ENCODE data around the gene DIP2A. TPM values are rescaled to one million over a fixed set of nuclear protein-coding genes. Genes with fewer than 3 reads are reported as not detected.

DIP2A gene
- total and polyA plus RNA-seq, 2 of the 13 experiments (the other 11 are each of a cell fraction or from before 2014, with no cell fraction given), result 18.5 to 37.6 TPM

DNA sequence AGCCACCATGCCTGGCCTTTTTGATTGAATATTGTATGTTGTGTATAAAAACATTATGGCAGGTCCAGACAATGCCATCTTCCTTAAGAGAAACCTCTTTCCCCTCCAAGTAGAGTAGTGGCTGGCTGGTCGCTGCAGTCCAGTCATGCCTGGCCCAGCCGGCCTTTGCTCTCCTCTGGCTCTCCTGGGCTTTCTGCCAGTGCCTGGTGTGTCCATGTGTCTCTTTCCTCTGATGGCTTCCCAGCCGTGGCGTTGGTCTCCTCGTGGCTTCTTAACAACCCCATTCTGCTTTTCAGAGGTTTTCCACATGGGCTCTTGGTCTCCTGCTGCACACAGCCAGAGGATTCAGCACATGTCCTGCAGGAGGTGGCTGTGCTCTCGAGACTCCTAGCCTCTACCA, 58.7 kb downstream of the DIP2A start (continued):
- TF ChIP-seq, protein P1, sequence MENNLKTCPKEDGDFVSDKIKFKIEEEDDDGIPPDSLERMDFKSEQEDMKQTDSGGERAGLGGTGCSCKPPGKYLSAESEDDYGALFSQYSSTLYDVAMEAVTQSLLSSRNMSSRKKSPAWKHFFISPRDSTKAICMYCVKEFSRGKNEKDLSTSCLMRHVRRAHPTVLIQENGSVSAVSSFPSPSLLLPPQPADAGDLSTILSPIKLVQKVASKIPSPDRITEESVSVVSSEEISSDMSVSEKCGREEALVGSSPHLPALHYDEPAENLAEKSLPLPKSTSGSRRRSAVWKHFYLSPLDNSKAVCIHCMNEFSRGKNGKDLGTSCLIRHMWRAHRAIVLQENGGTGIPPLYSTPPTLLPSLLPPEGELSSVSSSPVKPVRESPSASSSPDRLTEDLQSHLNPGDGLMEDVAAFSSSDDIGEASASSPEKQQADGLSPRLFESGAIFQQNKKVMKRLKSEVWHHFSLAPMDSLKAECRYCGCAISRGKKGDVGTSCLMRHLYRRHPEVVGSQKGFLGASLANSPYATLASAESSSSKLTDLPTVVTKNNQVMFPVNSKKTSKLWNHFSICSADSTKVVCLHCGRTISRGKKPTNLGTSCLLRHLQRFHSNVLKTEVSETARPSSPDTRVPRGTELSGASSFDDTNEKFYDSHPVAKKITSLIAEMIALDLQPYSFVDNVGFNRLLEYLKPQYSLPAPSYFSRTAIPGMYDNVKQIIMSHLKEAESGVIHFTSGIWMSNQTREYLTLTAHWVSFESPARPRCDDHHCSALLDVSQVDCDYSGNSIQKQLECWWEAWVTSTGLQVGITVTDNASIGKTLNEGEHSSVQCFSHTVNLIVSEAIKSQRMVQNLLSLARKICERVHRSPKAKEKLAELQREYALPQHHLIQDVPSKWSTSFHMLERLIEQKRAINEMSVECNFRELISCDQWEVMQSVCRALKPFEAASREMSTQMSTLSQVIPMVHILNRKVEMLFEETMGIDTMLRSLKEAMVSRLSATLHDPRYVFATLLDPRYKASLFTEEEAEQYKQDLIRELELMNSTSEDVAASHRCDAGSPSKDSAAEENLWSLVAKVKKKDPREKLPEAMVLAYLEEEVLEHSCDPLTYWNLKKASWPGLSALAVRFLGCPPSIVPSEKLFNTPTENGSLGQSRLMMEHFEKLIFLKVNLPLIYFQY (CRISPR knock-in tag; IDR thresholded peaks at IDR 0.05; ENCODE audit: borderline replicate concordance), result no peak
- no peak for TF ChIP-seq ZNF644 (CRISPR knock-in tag; IDR thresholded peaks at IDR 0.05; ENCODE audit: low read depth)
- no peak for TF ChIP-seq LCORL (IDR thresholded peaks at IDR 0.05)
- TF ChIP-seq LCORL (CRISPR knock-in tag; IDR thresholded peaks at IDR 0.05), result no peak

DNA sequence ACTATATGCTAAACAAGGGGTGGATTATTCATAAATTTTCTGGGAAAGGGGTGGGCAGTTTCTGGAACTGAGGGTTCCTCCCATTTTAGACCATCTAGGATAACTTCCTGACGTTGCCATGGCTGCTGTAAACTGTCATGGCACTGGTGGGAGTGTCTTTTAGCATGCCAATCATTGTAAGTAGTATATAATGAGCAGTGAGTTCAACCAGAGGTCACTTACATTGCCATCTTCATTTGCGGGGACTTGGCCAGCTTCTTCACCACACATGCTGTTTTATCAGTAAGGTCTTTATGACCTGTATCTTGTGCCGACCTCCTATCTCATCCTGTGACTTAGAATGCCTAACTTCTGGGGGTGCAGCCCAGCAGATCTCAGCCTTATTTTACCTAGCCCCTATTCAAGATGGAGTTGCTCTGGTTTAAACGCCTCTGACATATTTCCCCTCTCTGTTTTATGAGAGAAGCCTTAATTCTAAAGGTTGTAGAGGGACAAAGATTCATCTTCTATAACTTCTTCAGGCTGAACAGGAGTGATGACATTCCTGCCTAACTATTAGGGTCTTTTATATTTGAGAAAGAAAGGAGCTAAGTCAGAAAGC, 60.4 kb downstream of the DIP2A start:
- Histone ChIP-seq H3K4me2 (ENCODE audit: low read depth, low read length) (no peak overlapping the region), H3K9ac (ENCODE audit: insufficient read depth, low read depth, low read length) (no peak overlapping the region), H3K4me3 (replicated peaks in 1 of 3; ENCODE audit: insufficient read depth in 1 of 3, low read depth in 2 of 3, low read length in 3 of 3) (no peak overlapping the region), H3K4me1 (ENCODE audit: insufficient read depth, low read length) (no peaks in the 10 kb centered on the region), H4K20me1 (ENCODE audit: insufficient read depth, low read length) (no peaks in the 10 kb centered on the region), H3K9me3 (ENCODE audit: low read length) (no peaks in the 10 kb centered on the region), H3K27me3 (ENCODE audit: control insufficient read depth in 1 of 2, insufficient read depth in 2 of 2, low read length in 2 of 2) (no peaks in the 10 kb centered on the region), H3K27ac (ENCODE audit: extremely low read length, insufficient read depth, low read length) (no peak overlapping the region), H3K79me2 (ENCODE audit: insufficient read depth, low read length) (no peaks in the 10 kb centered on the region), H3K36me3 (replicated peaks in 1 of 2; ENCODE audit: control insufficient read depth in 1 of 2, insufficient read depth in 2 of 2, low read length in 2 of 2) (peaks cover 3 to 11% of the 10 kb centered on the region in 2 experiments), H2AFZ (ENCODE audit: low read length) (no peak overlapping the region)
- no peak for FAIRE-seq
- ATAC-seq, result no peak
- CTCF ChIA-PET (ENCODE audit: low intra/inter-chr PET ratio, low total read pairs), result no interaction called here
- no TSS peak for BruUV-seq (replicated peaks)
- WGBS (ENCODE audit: low lambda C conversion rate), result 99% methylated on average over 4 of the region's 4 CpGs
- intact Hi-C loops (cut with micrococcal nuclease; ENCODE audit: unreplicated experiment), result no loop called here
- POLR2A ChIA-PET, result no interaction called here
- DNase-seq (ENCODE audit: low spot score), result no peak
- in situ Hi-C loops (cut with HindIII; ENCODE audit: extremely low pct_ligation_motif_present, low pct_unique_long_range_greater_than_20kb), result no loop called here
- TF ChIP-seq TCF7L2 (IDR thresholded peaks at IDR 0.05; ENCODE audit: low read depth, low read length) (no peak), HMGA1 (CRISPR knock-in tag; conservative IDR thresholded peaks at IDR 0.05) (no peak), ZNF713 (CRISPR knock-in tag; IDR thresholded peaks at IDR 0.05) (no peak), ADNP (CRISPR knock-in tag; IDR thresholded peaks at IDR 0.05) (no peak), ZC3H13 (CRISPR knock-in tag; IDR thresholded peaks at IDR 0.05) (no peak), ZNF589 (CRISPR knock-in tag; conservative IDR thresholded peaks at IDR 0.05) (no peak), NFIB (CRISPR knock-in tag; IDR thresholded peaks at IDR 0.05; ENCODE audit: borderline replicate concordance) (no peak), ZNF430 (CRISPR knock-in tag; IDR thresholded peaks at IDR 0.05) (no peak), ZNF33B (CRISPR knock-in tag; IDR thresholded peaks at IDR 0.05) (no peak), ZNF468 (CRISPR knock-in tag; IDR thresholded peaks at IDR 0.05) (no peak), MBD4 (IDR thresholded peaks at IDR 0.05; ENCODE audit: borderline replicate concordance, low read length) (no peak), EEA1 (CRISPR knock-in tag; IDR thresholded peaks at IDR 0.05; ENCODE audit: borderline replicate concordance) (no peak), MTA1 (CRISPR knock-in tag; IDR thresholded peaks at IDR 0.05; ENCODE audit: borderline replicate concordance) (no peak)
- TF ChIP-seq, protein P2, sequence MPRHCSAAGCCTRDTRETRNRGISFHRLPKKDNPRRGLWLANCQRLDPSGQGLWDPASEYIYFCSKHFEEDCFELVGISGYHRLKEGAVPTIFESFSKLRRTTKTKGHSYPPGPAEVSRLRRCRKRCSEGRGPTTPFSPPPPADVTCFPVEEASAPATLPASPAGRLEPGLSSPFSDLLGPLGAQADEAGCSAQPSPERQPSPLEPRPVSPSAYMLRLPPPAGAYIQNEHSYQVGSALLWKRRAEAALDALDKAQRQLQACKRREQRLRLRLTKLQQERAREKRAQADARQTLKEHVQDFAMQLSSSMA (CRISPR knock-in tag; IDR thresholded peaks at IDR 0.05), result no peak
- TF ChIP-seq, protein P3, sequence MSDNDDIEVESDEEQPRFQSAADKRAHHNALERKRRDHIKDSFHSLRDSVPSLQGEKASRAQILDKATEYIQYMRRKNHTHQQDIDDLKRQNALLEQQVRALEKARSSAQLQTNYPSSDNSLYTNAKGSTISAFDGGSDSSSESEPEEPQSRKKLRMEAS (IDR thresholded peaks at IDR 0.05), result no peak
- TF ChIP-seq, protein P4, sequence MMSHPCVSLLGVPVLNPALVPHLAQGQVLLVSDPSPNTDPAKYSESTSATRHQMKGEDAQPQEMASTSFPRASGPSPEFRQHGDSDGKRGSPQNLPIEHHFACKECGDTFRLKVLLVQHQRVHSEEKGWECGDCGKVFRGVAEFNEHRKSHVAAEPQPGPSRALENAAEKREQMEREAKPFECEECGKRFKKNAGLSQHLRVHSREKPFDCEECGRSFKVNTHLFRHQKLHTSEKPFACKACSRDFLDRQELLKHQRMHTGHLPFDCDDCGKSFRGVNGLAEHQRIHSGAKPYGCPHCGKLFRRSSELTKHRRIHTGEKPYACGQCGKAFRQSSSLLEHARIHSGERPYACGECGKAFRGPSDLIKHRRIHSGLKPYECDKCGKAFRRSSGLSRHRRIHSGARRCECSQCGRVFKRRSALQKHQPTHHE (CRISPR knock-in tag; IDR thresholded peaks at IDR 0.05; ENCODE audit: borderline replicate concordance), result no peak

All from HepG2 (cell line).